GM10266 (cell line): ENCODE results near the gene COQ8B.
"Not testable (repeated sequence)": the region's sequence is repeated elsewhere in the genome, so short reads cannot be mapped to it uniquely, and the experiment has no call there.

Experiments
- DNase-seq: peaks from one replicate; pipeline ENCODE4 v3.0.0; 2012; ENCODE audit errors: extremely low spot score
- CTCF ChIP-seq: IDR thresholded peaks from 2 replicates; pipeline ENCODE4 v1.5.1; 2012; ENCODE audit warnings: mild to moderate bottlenecking, low read depth; ENCODE audit not compliant: control insufficient read depth, insufficient read depth; ENCODE audit errors: missing control alignments

The COQ8B gene

GRCh38 chr19:40650749-40651305, 65.9 kb downstream of the COQ8B start:
- TF ChIP-seq CTCF, result no peak
- DNase-seq, result no peak

- DNase-seq, result not testable (repeated sequence)
Measured at GRCh38 chr19:40649903-40650675, 66.6 kb downstream of the COQ8B start.

- DNase-seq, result no peak
- TF ChIP-seq CTCF, result no peak
Measured at GRCh38 chr19:40646743-40647254, 69.9 kb downstream of the COQ8B start.

- DNase-seq, result no peak
- TF ChIP-seq CTCF, result no peak
Measured at GRCh38 chr19:40642757-40643305, 73.9 kb downstream of the COQ8B start.

- no peak for TF ChIP-seq CTCF
- no peak for DNase-seq
Measured at GRCh38 chr19:40642051-40642706, 74.5 kb downstream of the COQ8B start.
